CD4-positive, alpha-beta T cell (primary cell): ENCODE results near the gene DNAH2. TPM values are rescaled to one million over a fixed set of nuclear protein-coding genes. Genes with fewer than 3 reads are reported as not detected.

ENCODE experiments used
- ATAC-seq: fragments of 200-7000 bp; cut with Tn5 transposase; one replicate; pipeline ENCODE4 v1.10.0; 2022; ENCODE audit warnings: mild to moderate bottlenecking; ENCODE audit not compliant: poor library complexity
- CTCF ChIA-PET: fragments of 350-600 bp; sonication (Branson Sonifier 250); formaldehyde crosslinking; loops from one replicate; lab custom pipeline; 2021; ENCODE audit warnings: antibody characterized with exemption, inconsistent platforms; lab: Charles Lee
- POLR2A ChIA-PET: fragments of 350-600 bp; sonication (Branson Sonifier 250); formaldehyde crosslinking; loops from one replicate; lab custom pipeline; 2021; ENCODE audit warnings: antibody characterized with exemption, inconsistent platforms; lab: Charles Lee
- DNase-seq, 14 experiments: peaks; one replicate each; pipeline ENCODE4 v3.0.0-alpha.2; 2013 to 2020; ENCODE audit warnings: mixed read lengths in 2 of 14
- H3K27ac ChIP-seq, 2 donors: one replicate each; pipeline versions ENCODE4 v1.5.1 to v1.7.0; 2013; ENCODE audit warnings: low read length in 2 of 2, low read depth in 1 of 2, mild to moderate bottlenecking in 1 of 2
- H3K27me3 ChIP-seq, 2 experiments: 1 replicate in 1 of 2; 2 replicates in 1 of 2; pipeline versions ENCODE4 v1.6.1 to v1.7.0; 2013; ENCODE audit warnings: low read length in 2 of 2, control low read depth in 1 of 2, mild to moderate bottlenecking in 1 of 2, moderate library complexity in 1 of 2; ENCODE audit not compliant: insufficient read depth in 2 of 2, control insufficient read depth in 1 of 2
- H3K36me3 ChIP-seq: one replicate; pipeline ENCODE4 v1.6.1; 2013; ENCODE audit warnings: low read length, control low read depth; ENCODE audit not compliant: insufficient read depth
- H3K4me1 ChIP-seq: one replicate; pipeline ENCODE4 v1.6.1; 2013; ENCODE audit warnings: low read length, control low read depth; ENCODE audit not compliant: insufficient read depth
- H3K4me3 ChIP-seq: one replicate; pipeline ENCODE4 v1.5.1; 2013; ENCODE audit warnings: mild to moderate bottlenecking, low read length, moderate library complexity
- H3K9me3 ChIP-seq, 2 experiments: 1 replicate in 1 of 2; 2 replicates in 1 of 2; pipeline versions ENCODE4 v1.6.1 to v1.7.0; 2013; ENCODE audit warnings: low read length in 2 of 2, mild to moderate bottlenecking in 2 of 2, control low read depth in 1 of 2, moderate library complexity in 1 of 2; ENCODE audit not compliant: control insufficient read depth in 1 of 2, insufficient read depth in 1 of 2
- H3K27ac Mint-ChIP-seq: one replicate; pipeline ENCODE4 v1.8.0; 2020; ENCODE audit warnings: mixed read lengths
- H3K27me3 Mint-ChIP-seq: one replicate; pipeline ENCODE4 v1.8.0; 2021; ENCODE audit warnings: mixed read lengths
- H3K36me3 Mint-ChIP-seq: one replicate; pipeline ENCODE4 v1.8.0; 2021; ENCODE audit warnings: low read depth, mixed read lengths
- H3K4me1 Mint-ChIP-seq: one replicate; pipeline ENCODE4 v1.8.0; 2021; ENCODE audit warnings: low read depth, mixed read lengths
- H3K4me3 Mint-ChIP-seq: one replicate; pipeline ENCODE4 v1.8.0; 2020; ENCODE audit warnings: mild to moderate bottlenecking, mixed read lengths
- H3K9me3 Mint-ChIP-seq: one replicate; pipeline ENCODE4 v1.8.0; 2020; ENCODE audit warnings: mixed read lengths
- CTCF ChIP-seq: fragments of 200-600 bp; IDR thresholded peaks from one replicate; pipeline ENCODE4 v1.8.0; 2022; ENCODE audit warnings: antibody characterized with exemption, mild to moderate bottlenecking
- intact Hi-C, 2 experiments: fragments of 100-400 bp; cut with DNase I in 1 of 2; cut with micrococcal nuclease in 1 of 2; formaldehyde crosslinking; loops; one replicate each; pipeline versions ENCODE4 v1.15.1 to v1.9.0; 2023 to 2025; cut with DNase I, micrococcal nuclease
- total RNA-seq, 174 experiments: library from RNA in 2 of 174; stranded (reverse) in 2 of 174; gene quantifications; one replicate each; pipeline ENCODE4 v1.2.3 and lab custom pipeline; 2021 to 2026

The DNAH2 gene
- total RNA-seq, 2 experiments from 2014 or later, result not detected

- no peaks in the 10 kb centered on the region for H3K27me3 ChIP-seq
- no peak overlapping the region for H3K4me3 ChIP-seq
- no peak overlapping the region for H3K27ac ChIP-seq
- H3K9me3 ChIP-seq, result no peaks in the 10 kb centered on the region
- POLR2A ChIA-PET, result no interaction called here
- DNase-seq, result no peak
- ATAC-seq, result no peak
- CTCF ChIA-PET, result interaction anchor here (1.6 kb wide), 1 partner anchor 170 kb away, joined by 7 read pairs; no protein-coding TSS in a partner anchor
- Mint-ChIP-seq H3K27ac (no peak overlapping the region), H3K4me3 (no peak overlapping the region), H3K9me3 (no peaks in the 10 kb centered on the region), H3K4me1 (no peaks in the 10 kb centered on the region), H3K27me3 (no peaks in the 10 kb centered on the region), H3K36me3 (no peaks in the 10 kb centered on the region)
- intact Hi-C loops, result loop anchor here (5.0 to 10.0 kb wide), 3 partner anchors 72 to 95 kb away; partner anchors contain the start of gene RNF227 (in 1 of the 2)
- H3K36me3 ChIP-seq, result no peaks in the 10 kb centered on the region
- no peak for TF ChIP-seq CTCF
- no peaks in the 10 kb centered on the region for H3K4me1 ChIP-seq
Measured at GRCh38 chr17:7820231-7820630, 102.7 kb downstream of the DNAH2 start.

GRCh38 chr17:7822126-7822525 is 104.6 kb downstream of the DNAH2 start:
- ATAC-seq (no peak), DNase-seq (peak in 1 of 14 experiments; percentile 31)
- no peak for TF ChIP-seq CTCF
- Mint-ChIP-seq H3K27ac (no peak overlapping the region), H3K4me1 (no peaks in the 10 kb centered on the region), H3K27me3 (no peaks in the 10 kb centered on the region), H3K36me3 (no peaks in the 10 kb centered on the region), H3K4me3 (no peak overlapping the region), H3K9me3 (no peaks in the 10 kb centered on the region)
- POLR2A ChIA-PET, result interaction anchor here (1.6 kb wide), 1 partner anchor 12 kb away, joined by 8 read pairs; the partner anchor contains the start of gene KDM6B
- no peaks in the 10 kb centered on the region for H3K27me3 ChIP-seq
- no peak overlapping the region for H3K4me3 ChIP-seq
- no peaks in the 10 kb centered on the region for H3K9me3 ChIP-seq
- intact Hi-C loops, result loop anchor here (1.0 to 10.0 kb wide), 7 partner anchors 29 to 236 kb away; partner anchors contain the start of gene RNF227 (in 1 of the 2)
- CTCF ChIA-PET, result interaction anchor here (1.1 to 1.4 kb wide), 8 partner anchors 10 to 168 kb away, joined by 3 to 5 read pairs (median 4); no protein-coding TSS in a partner anchor
- no peak overlapping the region for H3K27ac ChIP-seq
- H3K36me3 ChIP-seq, result no peaks in the 10 kb centered on the region
- H3K4me1 ChIP-seq, result no peaks in the 10 kb centered on the region

GRCh38 chr17:7823581-7824001 is 106.0 kb downstream of the DNAH2 start:
- Histone ChIP-seq H3K4me3 (no peak overlapping the region), H3K4me1 (no peaks in the 10 kb centered on the region), H3K27me3 (no peaks in the 10 kb centered on the region), H3K9me3 (no peaks in the 10 kb centered on the region), H3K27ac (no peak overlapping the region), H3K36me3 (no peaks in the 10 kb centered on the region)
- no peaks in the 10 kb centered on the region for H3K36me3 Mint-ChIP-seq
- ATAC-seq, result no peak
- no peaks in the 10 kb centered on the region for H3K4me1 Mint-ChIP-seq
- CTCF ChIA-PET, result interaction anchor here (1.1 to 1.3 kb wide), 5 partner anchors 8 to 36 kb away, joined by 3 to 6 read pairs (median 4); partner anchors contain the start of genes CYB5D1 and NAA38
- H3K9me3 Mint-ChIP-seq, result no peaks in the 10 kb centered on the region
- DNase-seq, result peak in 1 of 14 experiments; percentile 33
- intact Hi-C loops, result loop anchor here (5.0 to 10.0 kb wide), 3 partner anchors 69 to 91 kb away; partner anchors contain the start of gene RNF227 (in 1 of the 2)
- H3K4me3 Mint-ChIP-seq, result no peak overlapping the region
- no peak for TF ChIP-seq CTCF
- POLR2A ChIA-PET, result interaction anchor here (0.6 to 1.6 kb wide), 2 partner anchors 11 to 389 kb away, joined by 3 to 8 read pairs; partner anchors contain the start of gene KDM6B
- no peaks in the 10 kb centered on the region for H3K27me3 Mint-ChIP-seq
- no peak overlapping the region for H3K27ac Mint-ChIP-seq
